Endodermal cell (in vitro differentiated cells): ENCODE measurements around the gene CD19. TPM values are rescaled to one million over a fixed set of nuclear protein-coding genes. Genes with fewer than 3 reads are reported as not detected.

Source experiments
- DNase-seq: peaks from one replicate; pipeline ENCODE4 v3.0.0-alpha.2; 2017
- H3K27ac ChIP-seq: 2 replicates; pipeline ENCODE4 v1.5.1; 2013; ENCODE audit warnings: mild to moderate bottlenecking, low read depth, low read length, moderate library complexity
- H3K27me3 ChIP-seq: 2 replicates; pipeline ENCODE4 v1.6.1; 2013; ENCODE audit warnings: mild to moderate bottlenecking, low read length, moderate library complexity; ENCODE audit not compliant: insufficient read depth, control insufficient read depth, poor library complexity, severe bottlenecking
- H3K36me3 ChIP-seq: 2 replicates; pipeline ENCODE4 v1.7.0; 2013; ENCODE audit warnings: mild to moderate bottlenecking, low read length, moderate library complexity; ENCODE audit not compliant: control insufficient read depth, insufficient read depth
- H3K4me1 ChIP-seq: one replicate; pipeline ENCODE4 v1.7.0; 2013; ENCODE audit warnings: low read length; ENCODE audit not compliant: control insufficient read depth, insufficient read depth
- H3K4me3 ChIP-seq: 2 replicates; pipeline ENCODE4 v1.5.1; 2013; ENCODE audit warnings: mild to moderate bottlenecking, low read length, moderate library complexity
- H3K9ac ChIP-seq: 2 replicates; pipeline ENCODE4 v1.6.1; 2013; ENCODE audit warnings: mild to moderate bottlenecking, low read length, moderate library complexity; ENCODE audit not compliant: poor library complexity, severe bottlenecking; ENCODE audit errors: extremely low read depth
- H3K9me3 ChIP-seq: 2 replicates; pipeline ENCODE4 v1.6.1; 2013; ENCODE audit warnings: mild to moderate bottlenecking, low read length, moderate library complexity; ENCODE audit not compliant: control insufficient read depth
- H3K27ac Mint-ChIP-seq: 2 replicates; pipeline ENCODE4 v1.8.0; 2020; ENCODE audit warnings: mixed read lengths
- H3K27me3 Mint-ChIP-seq: 2 replicates; pipeline ENCODE4 v1.8.0; 2021; ENCODE audit warnings: mild to moderate bottlenecking, mixed read lengths; ENCODE audit not compliant: insufficient read depth
- H3K36me3 Mint-ChIP-seq: 2 replicates; pipeline ENCODE4 v1.8.0; 2020; ENCODE audit warnings: low read depth, mixed read lengths
- H3K4me1 Mint-ChIP-seq: 2 replicates; pipeline ENCODE4 v1.8.0; 2020; ENCODE audit warnings: mixed read lengths
- H3K4me3 Mint-ChIP-seq: 2 replicates; pipeline ENCODE4 v1.8.0; 2020; ENCODE audit warnings: mild to moderate bottlenecking, moderate library complexity, mixed read lengths
- H3K9me3 Mint-ChIP-seq: 2 replicates; pipeline ENCODE4 v1.8.0; 2020; ENCODE audit warnings: mild to moderate bottlenecking, mixed read lengths
- WGBS, 2 experiments: methylation state at CpG; one replicate each; pipeline versions ENCODE4 v1.1.5 to v1.1.7; 2013; ENCODE audit warnings: missing lambda C conversion rate in 2 of 2, mixed read lengths in 1 of 2; ENCODE audit not compliant: insufficient coverage in 1 of 2, insufficient read length in 1 of 2; 5-methylcytosine and 5-hydroxymethylcytosine counted together
- total RNA-seq, 2 donors: library from RNA; stranded (reverse); fragmentation: NEBNext Ultra II Directional in 1 of 2; extraction: Animal tissue kit (Norgen Biotek cat#: 25700) in 1 of 2; gene quantifications; 2 replicates in 1 of 2; 3 replicates in 1 of 2; pipeline ENCODE4 v1.2.1, GENCODE V29; 2021
- TF ChIP-seq, protein P1 (sequence below): fragments of 200-600 bp; sonication (generic); conservative IDR thresholded peaks from 2 replicates; pipeline ENCODE4 v1.5.0; 2021; ENCODE audit warnings: antibody characterized with exemption, mild to moderate bottlenecking

CD19 gene
- total RNA-seq, 2 donors from 2014 or later = not detected

DNA sequence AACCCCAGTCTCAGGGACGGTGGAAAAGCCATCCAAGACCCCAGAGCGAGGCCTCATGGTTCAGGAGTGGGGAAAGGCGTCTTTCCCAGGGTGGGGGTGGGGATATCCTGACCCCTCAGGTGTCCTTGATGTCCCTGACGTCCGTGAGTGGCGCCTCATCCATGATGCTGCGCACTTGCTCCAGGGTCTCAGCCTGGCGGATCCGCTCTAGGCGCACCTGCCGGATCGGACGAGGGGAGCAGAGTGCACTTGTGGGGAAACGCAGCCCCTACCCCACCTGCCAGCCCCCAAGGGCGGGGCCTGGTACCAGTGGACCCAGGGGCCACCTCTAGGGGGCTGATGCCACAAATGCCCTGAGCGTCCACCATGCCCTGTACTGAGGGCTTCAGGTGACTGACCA is 26.9 kb upstream of the CD19 start:
- H3K4me3 Mint-ChIP-seq = no peak overlapping the region
- no peaks in the 10 kb centered on the region for H3K9me3 Mint-ChIP-seq
- TF ChIP-seq, protein P1, sequence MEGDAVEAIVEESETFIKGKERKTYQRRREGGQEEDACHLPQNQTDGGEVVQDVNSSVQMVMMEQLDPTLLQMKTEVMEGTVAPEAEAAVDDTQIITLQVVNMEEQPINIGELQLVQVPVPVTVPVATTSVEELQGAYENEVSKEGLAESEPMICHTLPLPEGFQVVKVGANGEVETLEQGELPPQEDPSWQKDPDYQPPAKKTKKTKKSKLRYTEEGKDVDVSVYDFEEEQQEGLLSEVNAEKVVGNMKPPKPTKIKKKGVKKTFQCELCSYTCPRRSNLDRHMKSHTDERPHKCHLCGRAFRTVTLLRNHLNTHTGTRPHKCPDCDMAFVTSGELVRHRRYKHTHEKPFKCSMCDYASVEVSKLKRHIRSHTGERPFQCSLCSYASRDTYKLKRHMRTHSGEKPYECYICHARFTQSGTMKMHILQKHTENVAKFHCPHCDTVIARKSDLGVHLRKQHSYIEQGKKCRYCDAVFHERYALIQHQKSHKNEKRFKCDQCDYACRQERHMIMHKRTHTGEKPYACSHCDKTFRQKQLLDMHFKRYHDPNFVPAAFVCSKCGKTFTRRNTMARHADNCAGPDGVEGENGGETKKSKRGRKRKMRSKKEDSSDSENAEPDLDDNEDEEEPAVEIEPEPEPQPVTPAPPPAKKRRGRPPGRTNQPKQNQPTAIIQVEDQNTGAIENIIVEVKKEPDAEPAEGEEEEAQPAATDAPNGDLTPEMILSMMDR = no peak
- H3K36me3 ChIP-seq = peaks cover 4% of the 10 kb centered on the region
- no peaks in the 10 kb centered on the region for H3K4me1 Mint-ChIP-seq
- no peak for DNase-seq
- WGBS, 2 experiments = 93 to 100% methylated on average over 10 to 16 of the region's 16 CpGs
- no peaks in the 10 kb centered on the region for H3K4me1 ChIP-seq
- no peaks in the 10 kb centered on the region for H3K27me3 ChIP-seq
- no peak overlapping the region for H3K27ac ChIP-seq
- no peaks in the 10 kb centered on the region for H3K9me3 ChIP-seq
- H3K4me3 ChIP-seq = no peak overlapping the region
- no peak overlapping the region for H3K27ac Mint-ChIP-seq
- no peaks in the 10 kb centered on the region for H3K27me3 Mint-ChIP-seq
- peaks cover 7% of the 10 kb centered on the region for H3K36me3 Mint-ChIP-seq
- no peak overlapping the region for H3K9ac ChIP-seq

DNA sequence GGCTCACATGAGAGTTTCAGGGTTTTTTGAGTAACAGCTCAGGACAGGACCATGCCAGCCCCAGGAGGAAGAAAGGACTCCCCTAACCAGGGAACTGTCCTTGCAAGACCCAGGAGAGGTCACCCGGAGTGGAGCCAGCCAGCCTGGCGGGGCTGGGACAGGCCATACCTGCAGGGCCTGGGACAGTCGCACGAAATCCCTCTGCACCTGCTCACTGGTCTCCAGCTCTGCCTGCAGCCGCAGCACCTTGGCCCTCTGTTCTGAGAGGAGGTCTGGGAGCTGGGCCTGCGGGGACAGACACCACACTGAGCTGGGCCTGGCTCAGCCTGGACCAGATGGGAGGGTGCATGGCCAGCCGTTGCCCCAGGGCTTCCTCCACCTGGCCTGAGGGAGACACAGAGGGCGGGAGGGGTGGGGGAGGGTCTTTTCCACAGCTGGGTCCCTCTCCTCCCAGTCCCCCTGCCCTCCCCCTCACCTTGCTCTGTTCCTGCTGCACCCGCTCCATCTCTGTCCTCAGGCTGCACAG is 26.5 kb upstream of the CD19 start:
- H3K4me1 Mint-ChIP-seq = no peaks in the 10 kb centered on the region
- H3K27me3 ChIP-seq = no peaks in the 10 kb centered on the region
- no peaks in the 10 kb centered on the region for H3K9me3 ChIP-seq
- no peak overlapping the region for H3K27ac Mint-ChIP-seq
- no peaks in the 10 kb centered on the region for H3K27me3 Mint-ChIP-seq
- H3K27ac ChIP-seq = peak overlapping the region; percentile 44
- no peak overlapping the region for H3K4me3 Mint-ChIP-seq
- peaks cover 9% of the 10 kb centered on the region for H3K36me3 Mint-ChIP-seq
- no peak overlapping the region for H3K4me3 ChIP-seq
- H3K9me3 Mint-ChIP-seq = no peaks in the 10 kb centered on the region
- H3K36me3 ChIP-seq = peaks cover 4% of the 10 kb centered on the region
- H3K9ac ChIP-seq = no peak overlapping the region
- TF ChIP-seq, protein P1 = no peak
- WGBS, 2 experiments = 93 to 100% methylated on average over 1 to 7 of the region's 9 CpGs
- H3K4me1 ChIP-seq = no peaks in the 10 kb centered on the region
- DNase-seq = no peak

GRCh38 chr16:28905800-28906372 is 25.9 kb upstream of the CD19 start:
- no peaks in the 10 kb centered on the region for H3K4me1 ChIP-seq
- H3K27me3 ChIP-seq = no peaks in the 10 kb centered on the region
- no peak overlapping the region for H3K4me3 Mint-ChIP-seq
- peaks cover 9% of the 10 kb centered on the region for H3K36me3 Mint-ChIP-seq
- DNase-seq = no peak
- peak overlapping the region; percentile 44 for H3K27ac ChIP-seq
- H3K27me3 Mint-ChIP-seq = no peaks in the 10 kb centered on the region
- H3K4me1 Mint-ChIP-seq = no peaks in the 10 kb centered on the region
- no peak overlapping the region for H3K9ac ChIP-seq
- H3K9me3 Mint-ChIP-seq = no peaks in the 10 kb centered on the region
- H3K9me3 ChIP-seq = no peaks in the 10 kb centered on the region
- H3K27ac Mint-ChIP-seq = no peak overlapping the region
- 85 to 90% methylated on average over 6 to 23 of the region's 24 CpGs for WGBS, 2 experiments
- H3K4me3 ChIP-seq = no peak overlapping the region
- TF ChIP-seq, protein P1 = no peak
- H3K36me3 ChIP-seq = peaks cover 4% of the 10 kb centered on the region
